D721Med (cell line): ENCODE measurements around the gene MDP1.

ENCODE experiments used
- DNase-seq: peaks from one replicate; pipeline ENCODE4 v3.0.0; 2011; ENCODE audit warnings: low spot score; ENCODE audit not compliant: insufficient read length
- FAIRE-seq: peaks from 2 replicates; lab custom pipeline; 2011; peaks lifted over from hg19 to GRCh38; lab: Jason Lieb, UNC
- TF ChIP-seq, protein P1 (sequence below): IDR thresholded peaks from 2 replicates; pipeline ENCODE4 v1.5.1; 2012; ENCODE audit warnings: mild to moderate bottlenecking, control low read depth; ENCODE audit not compliant: insufficient read depth; ENCODE audit errors: missing control alignments

The MDP1 gene

DNA sequence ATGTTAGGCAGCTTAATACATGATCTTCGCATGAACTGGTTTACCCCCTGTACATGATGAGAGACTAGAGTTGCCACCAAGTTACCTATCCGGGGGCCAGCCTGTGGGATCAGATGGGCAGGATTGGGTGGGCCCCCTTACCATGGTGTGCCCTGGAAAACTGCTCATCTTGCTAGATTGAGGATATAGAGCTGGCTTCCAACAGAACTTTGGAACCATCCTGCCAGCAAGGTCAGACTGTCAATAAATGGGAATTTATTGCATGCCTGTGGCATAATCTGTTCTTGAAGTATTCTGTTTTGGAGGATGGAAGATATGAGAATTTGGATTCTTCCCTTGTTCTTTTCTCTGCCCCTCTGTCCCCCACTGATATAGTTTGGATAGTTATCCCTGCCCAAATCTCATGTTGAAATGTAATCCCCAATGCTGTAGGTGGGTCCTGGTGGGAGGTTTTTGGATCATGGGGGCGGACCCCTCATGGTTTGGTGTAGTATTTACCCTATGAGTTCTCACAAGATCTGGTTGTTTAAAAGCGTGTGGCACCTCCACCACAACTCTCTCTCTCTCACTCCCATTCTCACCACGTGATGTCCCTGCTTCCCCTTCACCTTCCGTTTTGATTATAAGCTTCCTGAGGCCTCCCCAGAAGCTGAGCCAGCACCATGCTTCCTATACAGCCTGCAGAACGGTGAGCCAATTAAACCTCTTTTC lies 16.9 kb downstream of the MDP1 start:
- TF ChIP-seq, protein P1, sequence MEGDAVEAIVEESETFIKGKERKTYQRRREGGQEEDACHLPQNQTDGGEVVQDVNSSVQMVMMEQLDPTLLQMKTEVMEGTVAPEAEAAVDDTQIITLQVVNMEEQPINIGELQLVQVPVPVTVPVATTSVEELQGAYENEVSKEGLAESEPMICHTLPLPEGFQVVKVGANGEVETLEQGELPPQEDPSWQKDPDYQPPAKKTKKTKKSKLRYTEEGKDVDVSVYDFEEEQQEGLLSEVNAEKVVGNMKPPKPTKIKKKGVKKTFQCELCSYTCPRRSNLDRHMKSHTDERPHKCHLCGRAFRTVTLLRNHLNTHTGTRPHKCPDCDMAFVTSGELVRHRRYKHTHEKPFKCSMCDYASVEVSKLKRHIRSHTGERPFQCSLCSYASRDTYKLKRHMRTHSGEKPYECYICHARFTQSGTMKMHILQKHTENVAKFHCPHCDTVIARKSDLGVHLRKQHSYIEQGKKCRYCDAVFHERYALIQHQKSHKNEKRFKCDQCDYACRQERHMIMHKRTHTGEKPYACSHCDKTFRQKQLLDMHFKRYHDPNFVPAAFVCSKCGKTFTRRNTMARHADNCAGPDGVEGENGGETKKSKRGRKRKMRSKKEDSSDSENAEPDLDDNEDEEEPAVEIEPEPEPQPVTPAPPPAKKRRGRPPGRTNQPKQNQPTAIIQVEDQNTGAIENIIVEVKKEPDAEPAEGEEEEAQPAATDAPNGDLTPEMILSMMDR: no peak
- FAIRE-seq: no peak
- no peak for DNase-seq

DNA sequence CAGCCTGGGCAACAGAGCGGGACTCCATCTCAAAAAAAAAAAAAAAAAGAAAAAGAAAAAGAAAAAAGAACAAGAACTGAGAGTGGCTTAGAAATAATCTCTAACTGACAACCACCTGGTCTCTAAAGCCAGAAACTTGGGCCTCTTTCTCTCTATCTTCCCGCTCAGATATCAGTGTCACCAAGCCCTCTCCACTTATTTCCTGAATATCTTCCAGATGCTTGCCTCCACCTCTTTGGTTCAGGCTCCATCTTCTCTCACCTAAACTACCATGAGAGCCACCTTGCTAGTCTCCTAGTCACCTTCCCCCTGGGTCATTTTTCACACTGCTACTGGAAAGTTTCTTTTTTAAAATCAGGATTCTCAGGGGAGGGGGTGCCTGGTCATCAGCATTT lies 18.8 kb downstream of the MDP1 start:
- DNase-seq (no peak), FAIRE-seq (no peak)
- TF ChIP-seq, protein P1: no peak

DNA sequence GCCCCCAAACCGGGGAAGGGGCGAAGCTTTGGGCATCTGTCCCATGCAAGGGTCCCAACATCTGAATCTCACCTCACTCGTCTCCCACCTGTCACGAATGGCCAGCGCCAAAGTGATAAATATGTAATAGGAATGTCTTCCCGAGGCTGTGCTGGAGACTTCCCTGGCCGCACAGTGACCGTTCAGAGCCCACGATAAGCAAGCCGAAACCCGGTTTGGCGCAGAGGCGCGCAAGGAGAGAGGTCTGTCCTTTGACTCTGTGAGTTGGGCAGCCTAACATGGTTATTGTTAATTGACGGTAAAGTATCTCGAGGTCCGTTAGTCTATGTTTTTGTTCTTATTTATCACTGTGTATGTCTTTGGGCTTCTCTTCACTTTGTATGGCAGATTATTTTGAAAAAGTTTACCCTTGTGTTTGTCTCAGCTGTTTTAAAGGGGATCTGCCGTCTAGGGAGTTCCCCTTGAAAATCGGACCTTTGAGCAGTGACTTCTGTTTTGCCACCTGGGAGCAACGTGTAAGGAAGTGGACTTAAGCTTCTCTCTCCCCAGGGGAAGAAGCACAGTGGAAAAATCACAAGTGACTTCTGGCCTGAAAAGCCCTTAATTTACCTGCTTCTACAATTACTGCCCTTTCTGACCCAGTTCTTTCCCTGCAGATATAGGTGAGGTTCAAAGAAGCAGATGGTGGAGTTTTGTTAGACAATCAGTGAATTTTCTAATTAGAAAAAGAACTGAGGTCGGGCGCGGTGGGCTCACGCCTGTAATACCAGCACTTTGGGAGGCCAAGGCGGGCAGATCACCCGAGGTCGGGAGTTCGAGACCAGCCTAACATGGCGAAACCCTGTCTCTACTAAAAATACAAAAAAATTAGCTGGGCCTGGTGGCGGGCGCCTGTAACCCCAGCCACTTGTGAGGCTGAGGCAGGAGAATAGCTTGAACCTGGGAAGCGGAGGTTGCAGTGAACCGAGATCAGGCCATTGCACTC lies 19.5 kb downstream of the MDP1 start:
- TF ChIP-seq, protein P1: no peak
- FAIRE-seq (no peak), DNase-seq (no peak)

DNA sequence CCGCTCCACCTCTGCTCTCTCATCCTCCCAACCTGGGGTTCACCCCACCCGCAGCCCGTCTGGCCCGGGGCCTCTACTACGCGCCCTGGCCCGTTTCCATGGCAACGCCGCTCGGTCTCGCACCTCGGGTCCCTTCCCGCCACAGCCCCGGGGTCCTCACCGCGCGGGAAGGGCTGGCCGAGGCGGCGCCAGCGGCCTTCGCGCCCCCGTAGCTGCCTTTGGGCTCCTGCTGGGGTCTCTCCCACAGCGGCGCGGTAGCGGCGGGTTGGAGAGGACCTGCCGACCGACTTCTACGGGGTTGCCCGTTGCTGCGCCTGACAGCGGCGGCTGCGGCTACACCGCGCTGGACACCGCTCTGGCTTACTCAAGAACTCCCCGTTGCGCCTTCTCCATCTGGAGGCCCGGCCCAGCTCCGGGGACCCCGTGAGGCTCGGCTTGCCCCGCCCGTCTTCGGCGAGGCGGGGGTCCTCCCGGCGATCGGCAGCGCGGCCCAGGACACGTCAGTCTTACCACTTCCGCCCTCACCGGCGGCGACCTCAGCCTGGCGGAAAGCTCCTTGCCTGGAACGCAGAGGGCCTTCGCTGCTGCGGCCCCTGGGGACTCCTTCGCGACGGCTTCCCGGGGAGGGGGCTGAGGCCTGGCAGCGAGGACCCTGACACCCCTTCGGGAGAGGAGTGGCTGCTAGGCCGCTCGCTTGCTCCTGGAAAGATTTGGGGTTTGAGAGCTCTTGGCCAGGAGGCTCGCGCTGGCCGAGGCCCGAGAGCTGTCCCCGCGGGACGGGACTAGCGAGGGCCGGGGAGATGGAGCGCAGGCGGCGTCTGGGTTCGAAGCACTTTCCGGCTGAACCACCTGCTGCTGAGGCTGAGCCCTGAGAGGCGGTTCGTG lies 20.4 kb downstream of the MDP1 start, which contains the start of gene TM9SF1:
Gene TM9SF1, minus strand, starts transcription at position 256 of the 885 bp plus-strand sequence. CDS start 422 bp downstream, outside the sequence.
- DNase-seq (peak; percentile 91), FAIRE-seq (no peak)
- TF ChIP-seq, protein P1: no peak

DNA sequence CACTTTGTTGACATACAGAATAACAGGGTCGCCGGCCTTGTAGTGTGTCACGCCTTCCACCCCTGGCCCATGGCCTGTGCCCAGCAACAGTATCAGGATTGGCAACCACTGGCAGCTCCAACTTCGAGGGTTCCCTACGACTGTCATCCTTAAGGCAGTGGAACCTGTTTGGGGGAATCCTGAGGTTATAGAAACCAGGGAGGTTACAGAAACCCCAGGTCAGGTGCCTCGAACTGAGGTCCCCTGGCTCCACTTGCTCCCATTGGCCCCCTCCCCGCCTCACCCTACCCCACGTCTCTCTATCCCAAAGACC lies 21.0 kb downstream of the MDP1 start:
- FAIRE-seq: no peak
- TF ChIP-seq, protein P1: no peak
- DNase-seq: no peak

DNA sequence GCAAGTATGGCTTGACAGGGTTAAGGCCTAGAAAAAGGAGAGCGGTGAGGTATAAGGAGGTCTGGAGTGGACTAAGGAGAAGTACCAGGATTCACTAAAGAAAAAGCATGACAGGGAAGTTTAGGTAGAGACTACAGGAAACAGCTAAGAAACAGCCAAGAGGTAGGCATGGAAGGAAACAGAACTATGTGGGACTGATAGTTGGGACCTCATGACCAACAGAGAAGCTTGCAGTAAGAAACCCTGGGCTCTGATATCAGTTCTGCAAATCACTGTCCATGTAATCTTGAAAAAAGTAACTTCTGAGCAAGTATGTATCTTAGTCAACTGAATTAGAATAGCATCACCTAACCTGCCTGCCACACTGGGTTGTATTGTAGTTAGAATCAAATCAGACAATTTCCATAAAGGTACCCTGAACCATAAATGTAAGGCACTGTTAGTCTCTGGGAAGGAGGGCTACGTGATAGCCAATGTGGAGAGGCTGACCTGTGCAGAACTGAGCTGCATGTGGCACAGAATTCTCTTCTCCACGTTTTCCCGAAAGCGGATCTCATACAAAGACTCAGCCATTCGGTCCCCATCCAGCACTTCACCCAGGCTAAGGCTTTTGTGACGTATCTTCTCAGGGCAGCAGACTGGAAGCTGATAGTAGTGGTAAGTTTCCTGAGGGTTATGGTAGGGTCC lies 21.5 kb downstream of the MDP1 start:
- no peak for FAIRE-seq
- no peak for DNase-seq
- TF ChIP-seq, protein P1: no peak
